Endometrial microvascular endothelial cells (primary cell): ENCODE measurements around the gene MAFG. TPM values are rescaled to one million over a fixed set of nuclear protein-coding genes. Genes with fewer than 3 reads are reported as not detected.
"Not testable (repeated sequence)": the region's sequence is repeated elsewhere in the genome, so short reads cannot be mapped to it uniquely, and the experiment has no call there.

ENCODE experiments used
- in situ Hi-C: cut with HindIII; loops from 2 replicates; pipeline ENCODE4 v1.10.0; 2017; ENCODE audit warnings: low sequenced_read_pairs, low pct_unique_long_range_greater_than_20kb; ENCODE audit errors: inconsistent ontology term
- total RNA-seq: library from RNA; depleted of rRNA; stranded (reverse); fragments of >200 nt; gene quantifications from one replicate; pipeline ENCODE4 v1.2.3, GENCODE V29; 2015; ENCODE audit errors: inconsistent ontology term

MAFG gene
- total RNA-seq, 1 donor from 2014 or later: 21.0 TPM

GRCh38 chr17:81959362-81960129, 32.0 kb upstream of the MAFG start:
- in situ Hi-C loops: no loop called here

GRCh38 chr17:81958633-81959342, 31.3 kb upstream of the MAFG start:
- in situ Hi-C loops: no loop called here

GRCh38 chr17:81957691-81958432, 30.3 kb upstream of the MAFG start:
- in situ Hi-C loops: no loop called here

- in situ Hi-C loops: no loop called here
Observed at GRCh38 chr17:81956607-81957589, 29.4 kb upstream of the MAFG start.

GRCh38 chr17:81955756-81956544, 28.4 kb upstream of the MAFG start:
- in situ Hi-C loops: no loop called here

- in situ Hi-C loops: no loop called here
Observed at GRCh38 chr17:81955058-81955681, 27.6 kb upstream of the MAFG start.

GRCh38 chr17:81954131-81955057, 26.9 kb upstream of the MAFG start:
- in situ Hi-C loops: no loop called here

- in situ Hi-C loops: not testable (repeated sequence)
Observed at GRCh38 chr17:81953443-81953842, 25.9 kb upstream of the MAFG start.

GRCh38 chr17:81952792-81953228, 25.3 kb upstream of the MAFG start:
- in situ Hi-C loops: no loop called here

- in situ Hi-C loops: no loop called here
Observed at GRCh38 chr17:81951785-81952684, 24.5 kb upstream of the MAFG start.

GRCh38 chr17:81950501-81950900, 23.0 kb upstream of the MAFG start:
- in situ Hi-C loops: no loop called here

GRCh38 chr17:81948635-81949378, 21.3 kb upstream of the MAFG start:
- in situ Hi-C loops: no loop called here

- in situ Hi-C loops: no loop called here
Observed at GRCh38 chr17:81947189-81947588, 19.7 kb upstream of the MAFG start, which contains the start of gene MYADML2. TSS of gene MYADML2 (minus strand) at chr17:81947233. CDS start at chr17:81941741, 5,492 bp downstream.

GRCh38 chr17:81944858-81945257, 17.3 kb upstream of the MAFG start:
- in situ Hi-C loops: no loop called here

- in situ Hi-C loops: no loop called here
Observed at GRCh38 chr17:81942167-81942553, 14.6 kb upstream of the MAFG start.
